K562 (cell line): ENCODE data around the gene ALG8. TPM values are rescaled to one million over a fixed set of nuclear protein-coding genes. Genes with fewer than 3 reads are reported as not detected.

Experiments
- RERE ChIP-seq: sonication (generic); formaldehyde crosslinking; IDR thresholded peaks from 2 replicates; pipeline ENCODE4 v1.8.0; 2023; ENCODE audit warnings: missing genetic modification reagents, mild to moderate bottlenecking, borderline replicate concordance
- RFX7 ChIP-seq: fragments of 250-450 bp; sonication (Bioruptor Pico); IDR thresholded peaks from 2 replicates; pipeline ENCODE4 v1.5.1; 2021; ENCODE audit warnings: mild to moderate bottlenecking
- SREBF1 ChIP-seq: fragments of 150-350 bp; IDR thresholded peaks from 2 replicates; pipeline ENCODE4 v1.6.1; 2014; ENCODE audit warnings: antibody characterized with exemption, low read depth, low read length, borderline replicate concordance
- ZNF318 ChIP-seq, 2 experiments: fragments of 450-650 bp; IDR thresholded peaks; 2 replicates each; pipeline ENCODE4 v1.6.1; 2016; ENCODE audit warnings: mild to moderate bottlenecking in 2 of 2, borderline replicate concordance in 1 of 2, low read depth in 1 of 2, moderate library complexity in 1 of 2
- ZNF518B ChIP-seq: fragments of 250-450 bp; sonication (Bioruptor Pico); IDR thresholded peaks from 2 replicates; pipeline ENCODE4 v1.5.0; 2021; ENCODE audit warnings: mild to moderate bottlenecking, moderate library complexity
- polyA plus RNA-seq, 8 experiments: library from polyadenylated mRNA; depleted of rRNA in 4 of 8; stranded (reverse) in 5 of 8; unstranded in 3 of 8; fragments of >200 nt; fragmentation: Nextera tagmentation in 2 of 8; fragmentation: Illumina TruSeq in 1 of 8; extraction: Ambion mirVana in 2 of 8; extraction: Trizol in 1 of 8; gene quantifications; 2 replicates each; pipeline versions ENCODE4 v1.2.1 to v1.2.3, GENCODE V29; 2011 to 2014; ENCODE audit warnings: inconsistent platforms in 1 of 8, missing spikeins in 1 of 8
- total RNA-seq, 7 experiments: library from RNA; depleted of rRNA in 6 of 7; stranded (reverse); fragments of >200 nt in 6 of 7; fragmentation: Illumina TruSeq in 2 of 7; extraction: Trizol in 2 of 7; gene quantifications; 2 replicates each; pipeline versions ENCODE4 v1.2.1 to v1.2.3, GENCODE V29; 2011 to 2021; ENCODE audit warnings: low replicate concordance in 1 of 7
- TF ChIP-seq, protein P1 (sequence below): fragments of 250-450 bp; sonication (Bioruptor Pico); IDR thresholded peaks from 2 replicates; pipeline ENCODE4 v1.5.0; 2021; ENCODE audit warnings: mild to moderate bottlenecking, borderline replicate concordance

The ALG8 gene
- total and polyA plus RNA-seq, 9 of the 15 experiments (the other 6 are each of a cell fraction or from before 2014, with no cell fraction given), result 59.3 to 189 (median 106) TPM

DNA sequence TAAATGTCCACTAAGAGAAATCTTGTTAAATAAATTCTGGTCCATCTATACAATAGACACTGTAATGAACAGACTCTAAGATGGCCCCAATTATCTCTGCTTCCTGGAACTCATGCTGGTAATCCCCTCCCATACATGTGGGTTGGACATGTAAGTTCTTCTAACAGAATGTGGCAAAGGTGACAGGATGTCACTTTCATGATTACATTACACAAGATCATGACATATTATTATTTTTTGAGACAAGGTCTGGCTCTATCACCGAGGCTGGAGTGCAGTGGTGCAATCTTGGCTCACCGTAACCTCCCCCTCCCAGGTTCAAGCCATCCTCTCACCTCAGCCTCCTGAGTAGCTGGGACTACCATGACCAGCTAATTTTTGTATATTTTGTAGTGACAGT lies 45.2 kb downstream of the ALG8 start (continued):
- TF ChIP-seq ZNF318 (IDR thresholded peaks at IDR 0.05; ENCODE audit: borderline replicate concordance in 1 of 2, low read depth in 1 of 2), result no peak
- TF ChIP-seq, protein P1, sequence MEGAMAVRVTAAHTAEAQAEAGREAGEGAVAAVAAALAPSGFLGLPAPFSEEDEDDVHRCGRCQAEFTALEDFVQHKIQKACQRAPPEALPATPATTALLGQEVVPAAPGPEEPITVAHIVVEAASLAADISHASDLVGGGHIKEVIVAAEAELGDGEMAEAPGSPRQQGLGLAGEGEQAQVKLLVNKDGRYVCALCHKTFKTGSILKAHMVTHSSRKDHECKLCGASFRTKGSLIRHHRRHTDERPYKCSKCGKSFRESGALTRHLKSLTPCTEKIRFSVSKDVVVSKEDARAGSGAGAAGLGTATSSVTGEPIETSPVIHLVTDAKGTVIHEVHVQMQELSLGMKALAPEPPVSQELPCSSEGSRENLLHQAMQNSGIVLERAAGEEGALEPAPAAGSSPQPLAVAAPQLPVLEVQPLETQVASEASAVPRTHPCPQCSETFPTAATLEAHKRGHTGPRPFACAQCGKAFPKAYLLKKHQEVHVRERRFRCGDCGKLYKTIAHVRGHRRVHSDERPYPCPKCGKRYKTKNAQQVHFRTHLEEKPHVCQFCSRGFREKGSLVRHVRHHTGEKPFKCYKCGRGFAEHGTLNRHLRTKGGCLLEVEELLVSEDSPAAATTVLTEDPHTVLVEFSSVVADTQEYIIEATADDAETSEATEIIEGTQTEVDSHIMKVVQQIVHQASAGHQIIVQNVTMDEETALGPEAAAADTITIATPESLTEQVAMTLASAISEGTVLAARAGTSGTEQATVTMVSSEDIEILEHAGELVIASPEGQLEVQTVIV, result no peak
- no peak for TF ChIP-seq RFX7 (CRISPR knock-in tag)
- no peak for TF ChIP-seq RERE (CRISPR knock-in tag)
- no peak for TF ChIP-seq ZNF518B (CRISPR knock-in tag)
- no peak for TF ChIP-seq SREBF1
